ENCODE data around the gene SRR.

DNA sequence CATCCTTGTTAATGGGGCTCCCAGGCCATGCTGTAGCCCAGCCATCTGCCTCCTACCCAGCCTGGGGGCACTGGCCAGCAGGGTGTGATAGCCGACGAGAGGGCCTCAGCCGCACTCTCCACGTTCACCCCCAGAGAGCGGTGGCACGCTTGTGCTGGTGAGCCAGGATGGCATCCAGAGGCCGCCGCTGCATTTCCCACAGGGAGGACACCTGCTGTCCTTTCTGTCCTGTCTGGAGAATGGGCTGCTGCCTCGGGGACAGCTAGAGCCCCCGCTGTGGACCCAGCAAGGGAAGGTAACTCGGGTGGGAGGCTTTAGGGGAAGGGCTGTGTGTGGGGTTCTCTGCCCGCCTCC lies 61.0 kb downstream of the SRR start:
- TF ChIP-seq POLR2AphosphoS5 (IDR thresholded peaks at IDR 0.05; ENCODE audit: low read depth, low read length): no peak
- TF ChIP-seq TAF1 (IDR thresholded peaks at IDR 0.05; ENCODE audit: borderline replicate concordance, insufficient read depth, low read length): no peak
- TF ChIP-seq REST (IDR thresholded peaks at IDR 0.05; ENCODE audit: insufficient read depth in 1 of 2, low read depth in 2 of 2, low read length in 2 of 2): no peak
- TF ChIP-seq SIN3A (IDR thresholded peaks at IDR 0.05; ENCODE audit: borderline replicate concordance, insufficient read depth, low read length): no peak
- TF ChIP-seq FOXP2 (optimal IDR thresholded peaks at IDR 0.05; ENCODE audit: borderline replicate concordance, extremely low read depth, extremely low read length, insufficient read depth): no peak

All from PFSK-1 (cell line).